H1 (cell line): ENCODE measurements around the gene ZNFX1. TPM values are rescaled to one million over a fixed set of nuclear protein-coding genes. Genes with fewer than 3 reads are reported as not detected.

Experiments used
- BCL11A ChIP-seq, 2 experiments: IDR thresholded peaks; one replicate each; pipeline ENCODE4 v1.6.1; 2011; ENCODE audit warnings: low read depth in 2 of 2, low read length in 2 of 2, mild to moderate bottlenecking in 2 of 2
- CEBPB ChIP-seq: IDR thresholded peaks from 2 replicates; pipeline ENCODE4 v1.6.1; 2012; ENCODE audit warnings: low read depth, low read length
- CHD7 ChIP-seq: fragments of 300-600 bp; sonication (generic); IDR thresholded peaks from 2 replicates; pipeline ENCODE4 v1.7.1; 2012; ENCODE audit warnings: low read length, moderate library complexity, mild to moderate bottlenecking, inconsistent platforms; ENCODE audit not compliant: insufficient replicate concordance
- HDAC6 ChIP-seq: IDR thresholded peaks from one replicate; pipeline ENCODE4 v1.7.1; 2012; ENCODE audit warnings: low read depth, mild to moderate bottlenecking, inconsistent platforms, low read length, moderate library complexity
- RBBP5 ChIP-seq: IDR thresholded peaks from 2 replicates; pipeline ENCODE4 v1.7.1; 2012; ENCODE audit warnings: low read depth, mild to moderate bottlenecking, inconsistent platforms, low read length, moderate library complexity, borderline replicate concordance
- RFX5 ChIP-seq: IDR thresholded peaks from 2 replicates; pipeline ENCODE4 v1.6.1; 2011; ENCODE audit warnings: low read depth, low read length, improper control_type of control experiment, borderline replicate concordance
- SIX5 ChIP-seq: IDR thresholded peaks from 2 replicates; pipeline ENCODE4 v1.6.1; 2011; ENCODE audit warnings: mild to moderate bottlenecking, low read depth, low read length
- SP2 ChIP-seq: IDR thresholded peaks from 2 replicates; pipeline ENCODE4 v1.6.1; 2012; ENCODE audit warnings: mild to moderate bottlenecking, low read length, inconsistent platforms
- TAF1 ChIP-seq: IDR thresholded peaks from 2 replicates; pipeline ENCODE4 v1.6.1; 2011; ENCODE audit warnings: mild to moderate bottlenecking, low read depth, low read length
- polyA plus RNA-seq, 7 experiments: library from polyadenylated mRNA; depleted of rRNA in 3 of 7; stranded (reverse) in 5 of 7; unstranded in 2 of 7; fragments of >200 nt in 5 of 7; fragments of 200-250 nt in 2 of 7; gene quantifications; 1 replicate in 5 of 7; 2 replicates in 1 of 7; 4 replicates in 1 of 7; pipeline versions ENCODE4 v1.2.1 to v1.2.3, GENCODE V29; 2011 to 2013; ENCODE audit warnings: missing spikeins in 2 of 7, mixed read lengths in 2 of 7
- total RNA-seq: library from RNA; stranded (reverse); fragmentation: NEBNext Ultra II Directional; extraction: Animal tissue kit (Norgen Biotek cat#: 25700); gene quantifications from 2 replicates; pipeline ENCODE4 v1.2.1, GENCODE V29; 2021

Gene ZNFX1
- total and polyA plus RNA-seq, 2 of the 8 experiments (the other 6 are each of a cell fraction or from before 2014, with no cell fraction given): 3.1 to 11.3 TPM

- TF ChIP-seq CHD7 (no peak), RFX5 (no peak), RBBP5 (no peak), BCL11A (IDR thresholded peaks at IDR 0.05; ENCODE audit: low read depth in 2 of 2, low read length in 2 of 2) (no peak), CEBPB (no peak), SP2 (no peak), HDAC6 (no peak), TAF1 (no peak), SIX5 (no peak)
These were observed 28.8 kb downstream of the ZNFX1 start (continued) for GRCh38 chr20:49248879-49249665.
